Measurements from ENCODE around the gene CPTP. TPM values are rescaled to one million over a fixed set of nuclear protein-coding genes. Genes with fewer than 3 reads are reported as not detected.

CPTP gene
- total and polyA plus RNA-seq, 2 of the 13 experiments (the other 11 are each of a cell fraction or from before 2014, with no cell fraction given): 5.5 to 9.3 TPM

DNA sequence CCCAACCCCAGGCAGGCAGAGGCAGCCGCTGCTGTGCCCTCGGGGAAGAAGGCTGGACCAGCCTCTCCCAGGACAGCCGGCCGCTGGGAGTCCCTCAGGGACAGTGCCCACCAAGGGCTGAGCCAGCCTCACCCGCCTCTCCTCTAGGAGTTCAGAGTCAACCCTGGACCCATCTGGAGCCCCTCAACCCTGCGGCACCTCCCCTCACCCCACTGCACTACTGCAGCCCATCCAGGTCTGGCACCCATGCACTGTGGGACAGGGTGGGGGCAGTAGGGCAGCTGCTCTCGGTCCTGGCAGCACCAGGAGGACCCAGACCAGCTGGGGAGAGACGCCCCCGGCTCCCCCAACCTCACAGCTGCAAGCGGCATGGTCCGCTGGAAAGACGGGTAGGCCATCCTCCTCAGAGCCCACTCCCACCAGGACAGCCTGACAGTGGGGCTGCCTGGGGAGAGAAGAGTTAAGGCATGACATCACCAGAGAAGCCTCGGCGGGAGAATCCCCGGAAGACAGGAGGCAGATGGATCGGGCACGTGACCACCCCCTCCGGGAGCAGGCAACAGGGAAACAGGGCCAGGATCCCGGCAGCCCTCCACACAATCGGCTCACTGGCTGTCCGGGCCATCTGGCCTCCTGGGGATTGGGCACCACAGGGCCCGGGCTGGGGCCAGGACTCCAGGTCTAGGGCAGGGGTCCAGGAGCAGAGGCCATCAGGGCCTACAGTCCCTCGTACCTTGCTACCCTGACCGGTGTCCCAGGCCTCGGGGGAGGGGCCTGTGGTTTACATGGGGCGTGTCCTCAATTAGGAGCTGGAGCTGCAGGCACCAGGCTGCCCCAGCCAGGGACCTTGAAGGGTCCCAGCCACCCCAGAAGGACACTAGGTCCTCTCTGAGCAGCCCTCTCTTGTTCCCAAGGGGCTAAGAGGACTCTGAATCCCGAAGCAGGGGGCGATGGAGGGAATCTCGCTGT is 20.0 kb upstream of the CPTP start (continued):
- TF ChIP-seq, protein P1, sequence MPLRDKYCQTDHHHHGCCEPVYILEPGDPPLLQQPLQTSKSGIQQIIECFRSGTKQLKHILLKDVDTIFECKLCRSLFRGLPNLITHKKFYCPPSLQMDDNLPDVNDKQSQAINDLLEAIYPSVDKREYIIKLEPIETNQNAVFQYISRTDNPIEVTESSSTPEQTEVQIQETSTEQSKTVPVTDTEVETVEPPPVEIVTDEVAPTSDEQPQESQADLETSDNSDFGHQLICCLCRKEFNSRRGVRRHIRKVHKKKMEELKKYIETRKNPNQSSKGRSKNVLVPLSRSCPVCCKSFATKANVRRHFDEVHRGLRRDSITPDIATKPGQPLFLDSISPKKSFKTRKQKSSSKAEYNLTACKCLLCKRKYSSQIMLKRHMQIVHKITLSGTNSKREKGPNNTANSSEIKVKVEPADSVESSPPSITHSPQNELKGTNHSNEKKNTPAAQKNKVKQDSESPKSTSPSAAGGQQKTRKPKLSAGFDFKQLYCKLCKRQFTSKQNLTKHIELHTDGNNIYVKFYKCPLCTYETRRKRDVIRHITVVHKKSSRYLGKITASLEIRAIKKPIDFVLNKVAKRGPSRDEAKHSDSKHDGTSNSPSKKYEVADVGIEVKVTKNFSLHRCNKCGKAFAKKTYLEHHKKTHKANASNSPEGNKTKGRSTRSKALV (CRISPR knock-in tag; IDR thresholded peaks at IDR 0.05): no peak
- TF ChIP-seq CBX2 (IDR thresholded peaks at IDR 0.05; ENCODE audit: low read depth, low read length) (no peak), CBX2 (CRISPR knock-in tag; IDR thresholded peaks at IDR 0.05; ENCODE audit: low read depth) (no peak), ZBTB3 (CRISPR knock-in tag; IDR thresholded peaks at IDR 0.05; ENCODE audit: borderline replicate concordance, low read depth) (0 out of 2 replicates have a peak, but pooled peaks have one; percentile 37), ZNF598 (CRISPR knock-in tag; IDR thresholded peaks at IDR 0.05; ENCODE audit: borderline replicate concordance) (no peak), KMT2B (CRISPR knock-in tag; IDR thresholded peaks at IDR 0.05) (no peak), ZNF614 (CRISPR knock-in tag; IDR thresholded peaks at IDR 0.05; ENCODE audit: borderline replicate concordance) (no peak), PHF21A (CRISPR knock-in tag; IDR thresholded peaks at IDR 0.05) (no peak), ZNF484 (CRISPR knock-in tag; IDR thresholded peaks at IDR 0.05; ENCODE audit: borderline replicate concordance, low read depth) (no peak), ZNF3 (CRISPR knock-in tag; IDR thresholded peaks at IDR 0.05) (no peak), ZNF180 (CRISPR knock-in tag; IDR thresholded peaks at IDR 0.05; ENCODE audit: borderline replicate concordance, low read depth) (no peak), LCORL (IDR thresholded peaks at IDR 0.05) (no peak), LCORL (CRISPR knock-in tag; IDR thresholded peaks at IDR 0.05) (no peak), RFX3 (CRISPR knock-in tag; IDR thresholded peaks at IDR 0.05) (no peak)
- TF ChIP-seq, protein P2, sequence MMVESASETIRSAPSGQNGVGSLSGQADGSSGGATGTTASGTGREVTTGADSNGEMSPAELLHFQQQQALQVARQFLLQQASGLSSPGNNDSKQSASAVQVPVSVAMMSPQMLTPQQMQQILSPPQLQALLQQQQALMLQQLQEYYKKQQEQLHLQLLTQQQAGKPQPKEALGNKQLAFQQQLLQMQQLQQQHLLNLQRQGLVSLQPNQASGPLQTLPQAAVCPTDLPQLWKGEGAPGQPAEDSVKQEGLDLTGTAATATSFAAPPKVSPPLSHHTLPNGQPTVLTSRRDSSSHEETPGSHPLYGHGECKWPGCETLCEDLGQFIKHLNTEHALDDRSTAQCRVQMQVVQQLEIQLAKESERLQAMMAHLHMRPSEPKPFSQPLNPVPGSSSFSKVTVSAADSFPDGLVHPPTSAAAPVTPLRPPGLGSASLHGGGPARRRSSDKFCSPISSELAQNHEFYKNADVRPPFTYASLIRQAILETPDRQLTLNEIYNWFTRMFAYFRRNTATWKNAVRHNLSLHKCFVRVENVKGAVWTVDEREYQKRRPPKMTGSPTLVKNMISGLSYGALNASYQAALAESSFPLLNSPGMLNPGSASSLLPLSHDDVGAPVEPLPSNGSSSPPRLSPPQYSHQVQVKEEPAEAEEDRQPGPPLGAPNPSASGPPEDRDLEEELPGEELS (CRISPR knock-in tag; IDR thresholded peaks at IDR 0.05): no peak
- TF ChIP-seq, protein P3, sequence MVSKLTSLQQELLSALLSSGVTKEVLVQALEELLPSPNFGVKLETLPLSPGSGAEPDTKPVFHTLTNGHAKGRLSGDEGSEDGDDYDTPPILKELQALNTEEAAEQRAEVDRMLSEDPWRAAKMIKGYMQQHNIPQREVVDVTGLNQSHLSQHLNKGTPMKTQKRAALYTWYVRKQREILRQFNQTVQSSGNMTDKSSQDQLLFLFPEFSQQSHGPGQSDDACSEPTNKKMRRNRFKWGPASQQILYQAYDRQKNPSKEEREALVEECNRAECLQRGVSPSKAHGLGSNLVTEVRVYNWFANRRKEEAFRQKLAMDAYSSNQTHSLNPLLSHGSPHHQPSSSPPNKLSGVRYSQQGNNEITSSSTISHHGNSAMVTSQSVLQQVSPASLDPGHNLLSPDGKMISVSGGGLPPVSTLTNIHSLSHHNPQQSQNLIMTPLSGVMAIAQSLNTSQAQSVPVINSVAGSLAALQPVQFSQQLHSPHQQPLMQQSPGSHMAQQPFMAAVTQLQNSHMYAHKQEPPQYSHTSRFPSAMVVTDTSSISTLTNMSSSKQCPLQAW (CRISPR knock-in tag; IDR thresholded peaks at IDR 0.05): 0 out of 2 replicates have a peak, but pooled peaks have one; percentile 13
- TF ChIP-seq, protein P4, sequence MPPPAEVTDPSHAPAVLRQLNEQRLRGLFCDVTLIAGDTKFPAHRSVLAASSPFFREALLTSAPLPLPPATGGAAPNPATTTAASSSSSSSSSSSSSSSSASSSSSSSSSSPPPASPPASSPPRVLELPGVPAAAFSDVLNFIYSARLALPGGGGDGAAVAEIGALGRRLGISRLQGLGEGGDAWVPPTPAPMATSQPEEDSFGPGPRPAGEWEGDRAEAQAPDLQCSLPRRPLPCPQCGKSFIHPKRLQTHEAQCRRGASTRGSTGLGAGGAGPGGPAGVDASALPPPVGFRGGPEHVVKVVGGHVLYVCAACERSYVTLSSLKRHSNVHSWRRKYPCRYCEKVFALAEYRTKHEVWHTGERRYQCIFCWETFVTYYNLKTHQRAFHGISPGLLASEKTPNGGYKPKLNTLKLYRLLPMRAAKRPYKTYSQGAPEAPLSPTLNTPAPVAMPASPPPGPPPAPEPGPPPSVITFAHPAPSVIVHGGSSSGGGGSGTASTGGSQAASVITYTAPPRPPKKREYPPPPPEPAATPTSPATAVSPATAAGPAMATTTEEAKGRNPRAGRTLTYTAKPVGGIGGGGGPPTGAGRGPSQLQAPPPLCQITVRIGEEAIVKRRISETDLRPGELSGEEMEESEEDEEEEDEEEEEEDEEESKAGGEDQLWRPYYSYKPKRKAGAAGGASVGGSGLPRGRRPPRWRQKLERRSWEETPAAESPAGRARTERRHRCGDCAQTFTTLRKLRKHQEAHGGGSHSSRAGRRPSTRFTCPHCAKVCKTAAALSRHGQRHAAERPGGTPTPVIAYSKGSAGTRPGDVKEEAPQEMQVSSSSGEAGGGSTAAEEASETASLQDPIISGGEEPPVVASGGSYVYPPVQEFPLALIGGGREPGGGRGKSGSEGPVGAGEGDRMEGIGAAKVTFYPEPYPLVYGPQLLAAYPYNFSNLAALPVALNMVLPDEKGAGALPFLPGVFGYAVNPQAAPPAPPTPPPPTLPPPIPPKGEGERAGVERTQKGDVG (CRISPR knock-in tag; IDR thresholded peaks at IDR 0.05; ENCODE audit: borderline replicate concordance): peak; percentile 15; the same call in 1 of the 2 replicates
